HUES64 (cell line): ENCODE measurements around the gene SERPIND1.

Experiments
- H3K27ac ChIP-seq: 2 replicates; pipeline ENCODE4 v1.7.0; 2013; ENCODE audit warnings: low read depth, low read length, inconsistent platforms
- H3K27me3 ChIP-seq: 2 replicates; pipeline ENCODE4 v1.6.1; 2013; ENCODE audit warnings: mild to moderate bottlenecking, low read length; ENCODE audit not compliant: insufficient read depth
- H3K36me3 ChIP-seq: 2 replicates; pipeline ENCODE4 v1.6.1; 2013; ENCODE audit warnings: mild to moderate bottlenecking, low read length; ENCODE audit not compliant: insufficient read depth
- H3K4me1 ChIP-seq: 2 replicates; pipeline ENCODE4 v1.6.1; 2013; ENCODE audit warnings: mild to moderate bottlenecking, low read length, moderate library complexity; ENCODE audit not compliant: insufficient read depth
- H3K4me3 ChIP-seq: 2 replicates; pipeline ENCODE4 v1.5.1; 2013; ENCODE audit warnings: mild to moderate bottlenecking, low read length, moderate library complexity
- H3K9ac ChIP-seq: 2 replicates; pipeline ENCODE4 v1.6.1; 2013; ENCODE audit warnings: mild to moderate bottlenecking, low read depth, low read length
- H3K9me3 ChIP-seq: 2 replicates; pipeline ENCODE4 v1.6.1; 2013; ENCODE audit warnings: low read depth, low read length; ENCODE audit not compliant: insufficient read depth
- WGBS: fragments of 150-250, 120-280 bp; methylation state at CpG from one replicate; pipeline ENCODE4 v1.1.7; 2013; ENCODE audit warnings: missing lambda C conversion rate; 5-methylcytosine and 5-hydroxymethylcytosine counted together

SERPIND1 gene

DNA sequence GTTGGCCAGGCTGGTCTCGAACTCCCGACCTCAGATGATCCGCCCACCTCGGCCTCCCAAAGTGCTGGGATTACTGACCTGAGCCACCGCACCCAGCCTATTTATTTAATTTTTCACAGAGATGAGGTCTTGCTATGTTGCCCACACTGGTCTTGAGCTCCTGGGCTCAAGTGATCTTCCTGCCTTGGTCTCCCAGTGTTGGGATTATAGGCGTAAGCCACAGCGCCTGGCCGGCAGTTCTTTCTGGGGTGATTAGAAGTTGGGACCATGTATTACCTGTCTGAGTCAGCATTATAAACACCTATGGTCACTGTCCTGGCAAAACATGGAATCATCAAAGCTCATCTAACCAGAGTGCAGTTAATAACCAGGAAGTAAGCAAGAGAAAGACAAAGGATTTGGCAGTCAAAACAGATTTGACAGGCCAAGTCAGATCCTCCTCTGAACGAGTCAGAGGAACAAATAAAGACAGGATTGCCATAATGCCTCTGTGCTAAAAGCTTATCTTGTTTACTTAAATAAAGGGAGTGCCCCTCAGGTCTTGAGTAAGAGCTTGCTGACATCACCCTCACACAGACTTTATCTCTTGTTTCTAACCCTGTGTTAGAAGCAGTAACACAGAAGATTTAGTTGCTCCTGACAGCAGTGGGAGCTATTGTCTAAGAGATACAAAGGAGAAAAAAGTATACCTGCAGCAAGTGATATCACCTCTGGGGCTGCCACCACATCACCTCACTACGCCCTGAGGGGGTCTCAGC lies 3.7 kb downstream of the SERPIND1 start:
- no peaks in the 10 kb centered on the region for H3K9me3 ChIP-seq
- no peak overlapping the region for H3K9ac ChIP-seq
- no peak overlapping the region for H3K4me3 ChIP-seq
- no peaks in the 10 kb centered on the region; the same call in 1 of the 2 replicates for H3K4me1 ChIP-seq
- H3K27ac ChIP-seq = no peak overlapping the region
- H3K27me3 ChIP-seq = no peaks in the 10 kb centered on the region
- no peaks in the 10 kb centered on the region for H3K36me3 ChIP-seq
- 94% methylated on average over 10 of the region's 10 CpGs for WGBS

DNA sequence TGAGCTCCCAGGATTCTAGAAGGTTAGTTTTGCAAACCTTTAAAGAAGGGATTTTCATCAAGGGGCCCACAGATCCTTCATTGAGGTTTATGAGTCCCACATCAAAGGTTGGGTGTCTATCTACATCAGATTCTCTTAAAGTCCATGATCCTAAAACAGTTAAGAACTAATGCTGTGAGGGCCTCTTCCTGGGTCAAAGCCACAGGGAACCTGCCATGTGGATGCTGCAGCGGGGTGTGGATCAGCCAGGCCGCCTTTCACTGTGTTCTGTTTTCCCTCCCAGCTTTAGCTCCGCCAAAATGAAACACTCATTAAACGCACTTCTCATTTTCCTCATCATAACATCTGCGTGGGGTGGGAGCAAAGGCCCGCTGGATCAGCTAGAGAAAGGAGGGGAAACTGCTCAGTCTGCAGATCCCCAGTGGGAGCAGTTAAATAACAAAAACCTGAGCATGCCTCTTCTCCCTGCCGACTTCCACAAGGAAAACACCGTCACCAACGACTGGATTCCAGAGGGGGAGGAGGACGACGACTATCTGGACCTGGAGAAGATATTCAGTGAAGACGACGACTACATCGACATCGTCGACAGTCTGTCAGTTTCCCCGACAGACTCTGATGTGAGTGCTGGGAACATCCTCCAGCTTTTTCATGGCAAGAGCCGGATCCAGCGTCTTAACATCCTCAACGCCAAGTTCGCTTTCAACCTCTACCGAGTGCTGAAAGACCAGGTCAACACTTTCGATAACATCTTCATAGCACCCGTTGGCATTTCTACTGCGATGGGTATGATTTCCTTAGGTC lies 5.3 kb downstream of the SERPIND1 start:
- Histone ChIP-seq H3K36me3 (no peaks in the 10 kb centered on the region), H3K4me3 (no peak overlapping the region), H3K9me3 (no peaks in the 10 kb centered on the region), H3K9ac (no peak overlapping the region), H3K4me1 (peaks cover 5% of the 10 kb centered on the region; the same call in 1 of the 2 replicates), H3K27ac (no peak overlapping the region), H3K27me3 (no peaks in the 10 kb centered on the region)
- WGBS = 82% methylated on average over 25 of the region's 25 CpGs

DNA sequence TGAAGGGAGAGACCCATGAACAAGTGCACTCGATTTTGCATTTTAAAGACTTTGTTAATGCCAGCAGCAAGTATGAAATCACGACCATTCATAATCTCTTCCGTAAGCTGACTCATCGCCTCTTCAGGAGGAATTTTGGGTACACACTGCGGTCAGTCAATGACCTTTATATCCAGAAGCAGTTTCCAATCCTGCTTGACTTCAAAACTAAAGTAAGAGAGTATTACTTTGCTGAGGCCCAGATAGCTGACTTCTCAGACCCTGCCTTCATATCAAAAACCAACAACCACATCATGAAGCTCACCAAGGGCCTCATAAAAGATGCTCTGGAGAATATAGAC lies 5.9 kb downstream of the SERPIND1 start:
- no peaks in the 10 kb centered on the region for H3K9me3 ChIP-seq
- no peak overlapping the region for H3K9ac ChIP-seq
- 91% methylated on average over 5 of the region's 5 CpGs for WGBS
- H3K4me3 ChIP-seq = no peak overlapping the region
- H3K27ac ChIP-seq = no peak overlapping the region
- H3K4me1 ChIP-seq = peaks cover 6% of the 10 kb centered on the region; the same call in 1 of the 2 replicates
- no peaks in the 10 kb centered on the region for H3K27me3 ChIP-seq
- H3K36me3 ChIP-seq = no peaks in the 10 kb centered on the region

DNA sequence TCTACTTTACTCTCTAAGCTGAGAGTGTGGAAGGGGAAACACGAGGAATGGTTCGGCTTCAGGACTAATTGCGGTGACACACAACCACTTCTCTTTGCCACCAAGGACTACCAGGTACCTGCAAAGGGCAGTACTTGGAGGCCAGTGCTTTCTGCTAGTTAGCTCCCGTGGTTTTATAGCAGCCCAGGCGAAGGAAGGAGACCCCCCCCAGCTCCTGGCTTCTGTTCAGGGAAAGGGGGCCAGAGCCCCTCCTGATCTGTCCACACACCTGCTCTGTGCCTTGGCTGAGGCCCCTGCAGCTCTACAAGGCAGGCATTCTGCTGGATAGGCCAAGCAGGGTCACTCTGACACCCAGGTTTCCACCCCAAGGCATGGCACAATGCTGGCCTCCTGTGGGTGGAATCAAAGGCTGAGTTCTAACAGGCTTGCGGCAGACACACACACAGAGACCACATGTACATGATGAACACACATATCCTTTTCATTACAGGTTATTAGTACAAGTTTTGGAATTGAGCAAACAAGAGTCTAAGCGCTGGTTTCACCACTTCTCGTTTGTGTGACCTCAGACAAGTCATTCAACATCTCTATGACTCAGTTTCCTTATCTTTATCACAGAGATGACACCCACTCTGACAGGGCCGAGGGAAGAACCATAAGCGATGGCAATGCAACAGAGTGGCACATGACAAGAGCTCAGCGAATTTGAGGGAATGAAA lies 7.5 kb downstream of the SERPIND1 start:
- WGBS = 95% methylated on average over 11 of the region's 11 CpGs
- Histone ChIP-seq H3K27ac (no peak overlapping the region), H3K27me3 (no peaks in the 10 kb centered on the region), H3K9ac (no peak overlapping the region), H3K36me3 (no peaks in the 10 kb centered on the region), H3K4me1 (peaks cover 6% of the 10 kb centered on the region; the same call in 1 of the 2 replicates), H3K9me3 (no peaks in the 10 kb centered on the region), H3K4me3 (no peak overlapping the region)

DNA sequence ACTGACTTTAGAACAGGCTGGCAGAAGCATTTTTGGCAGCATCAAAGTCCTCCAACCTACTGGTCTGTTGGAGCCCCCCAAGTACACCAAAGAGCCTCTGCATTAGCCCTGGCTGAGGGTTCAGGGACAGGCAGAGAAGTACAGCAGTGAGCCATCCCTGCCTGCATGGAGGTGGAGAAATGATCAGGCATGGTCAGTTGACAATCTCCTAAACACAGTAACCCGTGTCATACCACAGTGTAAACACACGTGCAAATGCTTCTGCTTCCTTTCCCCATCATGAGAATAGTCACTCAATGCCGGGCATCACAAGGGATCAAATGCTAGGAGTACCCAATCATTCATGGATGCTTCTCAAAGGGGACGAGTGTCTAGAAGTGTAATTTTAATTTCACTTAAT lies 8.2 kb downstream of the SERPIND1 start:
- H3K27ac ChIP-seq = no peak overlapping the region
- 92% methylated on average over 4 of the region's 4 CpGs for WGBS
- H3K4me1 ChIP-seq = peaks cover 6% of the 10 kb centered on the region; the same call in 1 of the 2 replicates
- 0 out of 2 replicates have a peak, but pooled peaks cover 3% of the 10 kb centered on the region for H3K36me3 ChIP-seq
- no peak overlapping the region for H3K4me3 ChIP-seq
- H3K27me3 ChIP-seq = no peaks in the 10 kb centered on the region
- H3K9me3 ChIP-seq = no peaks in the 10 kb centered on the region
- no peak overlapping the region for H3K9ac ChIP-seq

DNA sequence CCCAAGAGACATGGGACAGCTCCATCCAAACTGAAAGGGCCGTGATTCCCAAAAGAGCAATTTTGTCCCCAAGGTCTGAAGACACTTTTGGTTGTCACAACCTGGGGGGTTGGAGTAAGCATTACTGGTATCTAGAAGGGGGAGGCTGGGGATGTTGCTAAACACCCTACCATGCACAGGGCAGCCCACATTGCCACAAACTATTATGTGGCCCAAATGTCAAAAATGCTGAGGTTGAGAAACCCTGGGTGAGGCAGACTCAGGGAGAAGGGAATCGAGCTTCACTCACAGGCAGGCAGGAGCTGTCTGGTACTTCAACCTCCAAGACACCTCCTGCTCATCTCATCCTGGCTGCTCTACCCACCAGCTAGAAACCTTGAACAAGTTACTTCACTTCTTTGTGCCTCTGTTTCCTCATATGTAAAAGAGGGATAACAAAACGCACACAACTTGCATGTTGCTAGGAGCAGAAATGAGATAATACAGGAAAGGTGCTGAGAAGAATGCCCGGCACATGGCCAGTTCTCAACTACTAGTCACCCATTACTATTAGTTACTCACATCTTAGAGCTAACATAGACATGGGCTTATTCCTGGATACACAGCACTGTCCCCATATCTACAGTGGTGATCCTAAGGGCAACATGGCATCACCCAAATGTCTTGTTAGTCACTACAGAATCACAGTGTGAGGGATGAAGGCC lies 8.8 kb downstream of the SERPIND1 start:
- no peak overlapping the region for H3K27ac ChIP-seq
- 0 out of 2 replicates have a peak, but pooled peaks cover 3% of the 10 kb centered on the region for H3K36me3 ChIP-seq
- 94% methylated on average over 4 of the region's 4 CpGs for WGBS
- H3K9ac ChIP-seq = no peak overlapping the region
- H3K4me3 ChIP-seq = no peak overlapping the region
- H3K27me3 ChIP-seq = no peaks in the 10 kb centered on the region
- H3K9me3 ChIP-seq = no peaks in the 10 kb centered on the region
- H3K4me1 ChIP-seq = peaks cover 6% of the 10 kb centered on the region; the same call in 1 of the 2 replicates

DNA sequence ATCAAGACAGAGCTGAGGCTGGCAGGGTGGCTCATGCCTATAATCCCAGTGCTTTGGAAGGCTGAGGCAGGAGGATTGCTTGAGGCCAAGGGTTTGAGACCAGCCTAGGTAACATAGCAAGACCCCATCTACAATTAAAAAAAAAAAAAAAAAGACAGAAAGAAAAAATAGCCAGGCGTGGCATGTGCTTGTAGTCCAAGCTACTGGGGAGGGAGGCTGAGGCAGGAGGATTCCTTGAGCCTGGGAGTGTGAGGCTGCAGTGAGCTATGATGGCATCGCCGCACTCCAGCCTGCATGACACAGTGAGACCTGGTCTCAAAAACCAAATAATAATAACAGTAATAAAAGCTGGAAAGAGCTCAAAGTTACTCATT lies 9.4 kb downstream of the SERPIND1 start:
- H3K9ac ChIP-seq = no peak overlapping the region
- no peak overlapping the region for H3K27ac ChIP-seq
- H3K27me3 ChIP-seq = no peaks in the 10 kb centered on the region
- WGBS = 96% methylated on average over 3 of the region's 3 CpGs
- no peaks in the 10 kb centered on the region for H3K9me3 ChIP-seq
- peaks cover 6% of the 10 kb centered on the region; the same call in 1 of the 2 replicates for H3K4me1 ChIP-seq
- H3K4me3 ChIP-seq = no peak overlapping the region
- H3K36me3 ChIP-seq = 0 out of 2 replicates have a peak, but pooled peaks cover 3% of the 10 kb centered on the region

DNA sequence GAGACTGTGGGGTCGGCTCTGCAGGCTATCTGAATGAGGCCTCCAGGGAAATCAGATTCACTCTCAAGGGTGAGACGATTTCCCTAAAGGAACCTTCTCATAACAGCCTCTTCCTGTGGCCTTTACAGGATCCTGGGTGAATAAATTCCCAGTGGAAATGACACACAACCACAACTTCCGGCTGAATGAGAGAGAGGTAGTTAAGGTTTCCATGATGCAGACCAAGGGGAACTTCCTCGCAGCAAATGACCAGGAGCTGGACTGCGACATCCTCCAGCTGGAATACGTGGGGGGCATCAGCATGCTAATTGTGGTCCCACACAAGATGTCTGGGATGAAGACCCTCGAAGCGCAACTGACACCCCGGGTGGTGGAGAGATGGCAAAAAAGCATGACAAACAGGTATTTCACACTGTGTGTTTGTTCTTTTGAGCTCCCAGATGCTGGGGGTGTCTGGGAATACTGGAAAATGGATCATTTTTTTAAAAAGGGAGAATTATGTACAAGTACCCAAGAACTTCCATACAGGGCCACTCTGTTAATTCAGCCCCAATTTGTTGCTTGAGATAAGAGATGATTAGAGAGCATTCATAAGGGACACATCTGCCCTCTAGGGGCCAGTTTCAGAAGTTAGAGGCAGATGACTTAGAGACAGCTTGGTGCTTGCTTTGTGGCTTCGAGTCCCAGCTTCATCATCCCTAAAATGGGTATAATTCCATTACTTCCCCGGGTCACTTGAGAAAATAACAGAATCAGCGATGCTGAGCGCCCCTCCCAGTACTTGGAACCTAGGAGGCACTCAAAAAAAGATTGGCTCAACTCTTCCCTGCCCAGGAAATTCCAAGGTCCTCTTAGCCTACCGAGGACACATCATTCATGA lies 10.2 kb downstream of the SERPIND1 start:
- H3K4me1 ChIP-seq = peaks cover 6% of the 10 kb centered on the region; the same call in 1 of the 2 replicates
- no peak overlapping the region for H3K4me3 ChIP-seq
- H3K27ac ChIP-seq = no peak overlapping the region
- WGBS = 66% methylated on average over 14 of the region's 14 CpGs
- H3K27me3 ChIP-seq = no peaks in the 10 kb centered on the region
- 0 out of 2 replicates have a peak, but pooled peaks cover 3% of the 10 kb centered on the region for H3K36me3 ChIP-seq
- H3K9ac ChIP-seq = no peak overlapping the region
- H3K9me3 ChIP-seq = no peaks in the 10 kb centered on the region

DNA sequence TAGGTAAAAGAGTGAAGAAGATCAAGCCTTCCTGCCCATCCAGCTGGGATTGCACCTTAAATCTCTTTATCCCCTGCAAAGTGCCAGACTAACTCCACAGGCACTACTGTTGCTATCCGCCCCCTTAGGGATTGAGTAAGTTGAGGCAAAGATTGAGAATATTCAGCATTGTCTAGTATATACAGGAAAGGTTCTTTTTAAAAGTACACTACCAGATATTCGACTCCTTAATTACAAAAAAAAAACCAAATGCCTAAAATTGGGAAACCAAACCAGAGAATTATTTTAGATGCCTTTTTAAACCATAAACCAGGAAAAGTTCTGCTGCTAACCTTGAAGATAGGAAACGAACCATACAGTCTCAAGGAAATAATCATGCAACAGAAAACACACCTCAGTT lies 11.5 kb downstream of the SERPIND1 start:
- Histone ChIP-seq H3K27me3 (no peaks in the 10 kb centered on the region), H3K27ac (no peak overlapping the region), H3K9me3 (no peaks in the 10 kb centered on the region), H3K4me3 (no peak overlapping the region), H3K4me1 (0 out of 2 replicates have a peak, but pooled peaks cover 6% of the 10 kb centered on the region), H3K36me3 (0 out of 2 replicates have a peak, but pooled peaks cover 3% of the 10 kb centered on the region), H3K9ac (no peak overlapping the region)
- WGBS = 93% methylated on average over 2 of the region's 3 CpGs

DNA sequence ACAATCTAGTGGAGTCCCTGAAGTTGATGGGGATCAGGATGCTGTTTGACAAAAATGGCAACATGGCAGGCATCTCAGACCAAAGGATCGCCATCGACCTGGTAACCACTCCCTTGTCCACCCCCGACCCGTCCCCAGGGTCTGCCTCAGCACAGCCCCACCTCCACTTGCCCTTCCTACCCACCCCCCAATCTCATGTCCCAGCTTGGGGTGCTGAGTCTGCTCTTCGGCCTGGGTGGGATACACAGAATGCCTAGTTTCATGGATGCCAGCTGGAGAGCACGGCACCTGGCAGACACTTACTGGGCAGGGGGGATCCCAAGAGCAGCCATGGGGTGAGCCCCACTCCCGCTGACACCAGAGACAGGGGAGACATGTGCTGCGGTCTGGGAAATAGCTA lies 12.1 kb downstream of the SERPIND1 start:
- no peak overlapping the region for H3K9ac ChIP-seq
- H3K9me3 ChIP-seq = no peaks in the 10 kb centered on the region
- 92% methylated on average over 8 of the region's 8 CpGs for whole genome bisulfite sequencing
- no peak overlapping the region for H3K27ac ChIP-seq
- 0 out of 2 replicates have a peak, but pooled peaks cover 6% of the 10 kb centered on the region for H3K4me1 ChIP-seq
- peaks cover 5% of the 10 kb centered on the region; the same call in 1 of the 2 replicates for H3K36me3 ChIP-seq
- H3K4me3 ChIP-seq = no peak overlapping the region
- H3K27me3 ChIP-seq = no peaks in the 10 kb centered on the region
